ENCODE results near the gene GRID2. TPM values are rescaled to one million over a fixed set of nuclear protein-coding genes. Genes with fewer than 3 reads are reported as not detected.

GRID2 gene
- total RNA-seq, 4 donors from 2014 or later: 0.63 TPM; not detected in 3

DNA sequence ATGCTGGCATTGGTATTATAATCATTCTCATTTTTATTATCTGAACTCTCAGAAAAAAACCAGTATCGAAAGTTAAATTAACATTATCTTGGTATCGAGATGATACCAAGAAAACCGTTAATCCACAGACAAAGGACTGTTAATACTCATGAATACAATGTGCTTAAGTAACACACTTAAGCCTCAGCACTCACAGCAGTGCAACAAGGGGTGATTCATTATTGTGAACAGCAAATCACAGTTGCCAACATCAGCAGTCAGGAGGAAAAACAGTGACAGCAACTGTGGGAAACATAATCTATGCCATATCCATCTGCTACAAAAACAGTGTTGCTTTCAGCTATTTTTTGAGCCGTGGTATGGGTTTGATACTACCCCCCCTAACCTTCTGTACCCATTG is 1313.8 kb downstream of the GRID2 start:
- Histone ChIP-seq H3K36me3 (no peaks in the 10 kb centered on the region), H3K9me3 (no peaks in the 10 kb centered on the region), H3K4me1 (no peaks in the 10 kb centered on the region), H3K27ac (no peak overlapping the region), H3K27me3 (no peaks in the 10 kb centered on the region), H3K4me3 (no peak overlapping the region)
- DNase-seq (ENCODE audit: low spot score in 2 of 2): no peak
- 49 to 54% methylated on average over 4 of the region's 4 CpGs for WGBS, 2 donors
- no peak for TF ChIP-seq POLR2A (IDR thresholded peaks at IDR 0.05)
- TF ChIP-seq CTCF (IDR thresholded peaks at IDR 0.05): no peak
- no peak for TF ChIP-seq EP300 (IDR thresholded peaks at IDR 0.05)

- no peak for DNase-seq (ENCODE audit: low spot score in 2 of 2)
- H3K27me3 ChIP-seq: no peaks in the 10 kb centered on the region
- no peak for TF ChIP-seq EP300 (IDR thresholded peaks at IDR 0.05)
- TF ChIP-seq CTCF (IDR thresholded peaks at IDR 0.05): no peak
- TF ChIP-seq POLR2A (IDR thresholded peaks at IDR 0.05): no peak
- no peaks in the 10 kb centered on the region for H3K9me3 ChIP-seq
- no peak overlapping the region for H3K27ac ChIP-seq
- H3K4me3 ChIP-seq: no peak overlapping the region
- no peaks in the 10 kb centered on the region for H3K4me1 ChIP-seq
- H3K36me3 ChIP-seq: no peaks in the 10 kb centered on the region
These were observed 1330.0 kb downstream of the GRID2 start for GRCh38 chr4:93633721-93634120.

DNA sequence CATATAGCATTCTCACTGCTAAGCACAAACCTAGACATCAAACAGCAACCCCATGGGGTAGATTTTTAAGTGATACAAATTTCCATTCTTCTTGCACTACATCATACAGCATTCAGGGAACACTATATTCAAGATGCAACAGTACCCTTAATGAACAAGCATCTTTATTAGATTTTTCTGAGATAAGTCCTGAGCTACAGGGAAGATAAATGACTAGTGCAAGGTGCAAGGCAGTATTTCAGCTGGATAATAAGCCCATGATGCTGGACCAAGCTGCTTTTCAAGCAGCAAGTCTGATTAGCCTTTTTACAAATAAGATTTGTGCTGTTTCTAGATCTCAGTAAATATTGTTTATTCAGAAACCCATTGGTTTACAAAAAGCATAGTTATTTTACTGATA is 1332.2 kb downstream of the GRID2 start:
- H3K4me3 ChIP-seq: no peak overlapping the region
- TF ChIP-seq EP300 (IDR thresholded peaks at IDR 0.05) (no peak), POLR2A (IDR thresholded peaks at IDR 0.05) (no peak), CTCF (IDR thresholded peaks at IDR 0.05) (no peak)
- H3K36me3 ChIP-seq: no peaks in the 10 kb centered on the region
- H3K27me3 ChIP-seq: no peaks in the 10 kb centered on the region
- H3K4me1 ChIP-seq: no peaks in the 10 kb centered on the region
- no peak overlapping the region for H3K27ac ChIP-seq
- no peaks in the 10 kb centered on the region for H3K9me3 ChIP-seq
- DNase-seq (ENCODE audit: low spot score in 2 of 2): no peak

DNA sequence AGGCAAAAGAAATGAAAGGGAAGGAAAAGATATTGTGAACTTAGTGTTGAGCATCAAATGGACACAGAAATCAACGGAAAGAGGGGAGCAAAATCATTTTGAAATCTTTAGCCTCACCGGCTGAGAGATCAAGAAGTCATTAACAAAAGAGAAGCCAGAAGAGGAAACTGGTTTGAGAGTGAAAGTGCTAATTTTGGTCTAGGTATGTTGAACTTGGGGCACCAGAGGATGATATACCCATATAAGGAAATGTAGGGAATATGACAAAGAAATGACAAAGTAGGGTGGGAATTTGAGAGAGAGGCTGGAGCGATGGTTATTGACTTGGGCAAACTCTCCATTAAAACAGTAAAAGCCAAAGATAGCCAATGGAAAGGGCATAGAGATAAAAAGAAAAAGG is 1341.4 kb downstream of the GRID2 start:
- H3K9me3 ChIP-seq: no peaks in the 10 kb centered on the region
- no peak for DNase-seq (ENCODE audit: low spot score in 2 of 2)
- no peaks in the 10 kb centered on the region for H3K36me3 ChIP-seq
- H3K4me3 ChIP-seq: no peak overlapping the region
- no peaks in the 10 kb centered on the region for H3K27me3 ChIP-seq
- no peak overlapping the region for H3K27ac ChIP-seq
- TF ChIP-seq POLR2A (IDR thresholded peaks at IDR 0.05) (no peak), EP300 (IDR thresholded peaks at IDR 0.05) (no peak), CTCF (IDR thresholded peaks at IDR 0.05) (no peak)
- H3K4me1 ChIP-seq: no peaks in the 10 kb centered on the region
- 82% methylated on average over 3 of the region's 3 CpGs for WGBS, 2 donors

DNA sequence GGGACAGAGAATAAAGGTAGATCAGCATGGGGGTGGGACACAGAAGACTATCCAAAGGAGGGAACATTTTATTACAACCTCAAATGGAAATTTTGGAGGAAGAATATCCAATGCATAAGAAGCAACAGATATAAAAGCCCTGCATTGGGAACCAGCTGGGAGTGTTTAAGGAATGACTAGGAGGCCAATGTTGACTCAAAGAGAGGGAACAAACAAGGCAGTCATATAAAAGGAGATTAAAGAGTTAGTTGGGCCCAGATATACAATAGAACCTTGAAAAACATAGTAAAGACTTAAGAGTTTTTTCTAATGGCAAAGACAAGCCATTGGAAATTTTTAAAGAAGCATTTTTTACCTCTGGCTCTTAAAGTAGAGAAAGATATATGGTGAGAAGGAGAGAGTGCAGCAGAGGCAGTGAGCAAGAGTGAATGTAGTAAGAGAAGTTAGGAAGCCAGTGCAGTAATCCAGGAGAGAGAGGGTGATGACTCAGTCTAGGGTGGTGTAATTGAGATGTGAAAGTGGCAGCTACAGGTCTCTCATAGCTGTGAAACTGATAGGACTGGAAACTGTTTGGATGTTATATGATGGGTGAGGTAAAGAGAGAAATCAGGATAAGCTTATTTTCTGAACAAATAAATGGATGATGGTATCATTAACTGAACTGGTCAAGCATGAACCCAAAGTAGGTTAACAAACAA is 1342.6 kb downstream of the GRID2 start:
- H3K4me1 ChIP-seq: no peaks in the 10 kb centered on the region
- no peak overlapping the region for H3K27ac ChIP-seq
- no peaks in the 10 kb centered on the region for H3K9me3 ChIP-seq
- no peak for TF ChIP-seq CTCF (IDR thresholded peaks at IDR 0.05)
- no peak for TF ChIP-seq POLR2A (IDR thresholded peaks at IDR 0.05)
- TF ChIP-seq EP300 (IDR thresholded peaks at IDR 0.05): no peak
- no peaks in the 10 kb centered on the region for H3K36me3 ChIP-seq
- no peak overlapping the region for H3K4me3 ChIP-seq
- H3K27me3 ChIP-seq: no peaks in the 10 kb centered on the region
- DNase-seq (ENCODE audit: low spot score in 2 of 2): no peak

All from tibial nerve (tissue), 4 donors.